Measurements from ENCODE around the gene AMIGO3.

Gene AMIGO3

GRCh38 chr3:49724586-49724985, 5.1 kb upstream of the AMIGO3 start:
- no peak for DNase-seq (ENCODE audit: low spot score)

GRCh38 chr3:49723628-49724551, 4.4 kb upstream of the AMIGO3 start, which contains the start of gene GMPPB:
TSS of gene GMPPB (minus strand) at chr3:49723951. CDS start at chr3:49723726, 225 bp downstream.
- peak; percentile 100 for DNase-seq (ENCODE audit: low spot score)

- peak; percentile 64 for DNase-seq (ENCODE audit: low spot score)
These were observed 3.8 kb upstream of the AMIGO3 start for GRCh38 chr3:49723296-49723627.

GRCh38 chr3:49722896-49723295, 3.4 kb upstream of the AMIGO3 start:
- DNase-seq (ENCODE audit: low spot score), result no peak

GRCh38 chr3:49721896-49722781, 2.7 kb upstream of the AMIGO3 start:
- DNase-seq (ENCODE audit: low spot score), result no peak

- DNase-seq (ENCODE audit: low spot score), result no peak
These were observed 2.1 kb upstream of the AMIGO3 start for GRCh38 chr3:49721596-49721895.

GRCh38 chr3:49720855-49721595, 1.5 kb upstream of the AMIGO3 start:
- DNase-seq (ENCODE audit: low spot score), result no peak

- no peak for DNase-seq (ENCODE audit: low spot score)
These were observed 648 bp downstream of the AMIGO3 start for GRCh38 chr3:49718858-49719213.

GRCh38 chr3:49717959-49718857, 1.3 kb downstream of the AMIGO3 start:
- DNase-seq (ENCODE audit: low spot score), result no peak

- DNase-seq (ENCODE audit: low spot score), result no peak
These were observed 2.1 kb downstream of the AMIGO3 start for GRCh38 chr3:49717211-49717958.

GRCh38 chr3:49716691-49717210, 2.7 kb downstream of the AMIGO3 start:
- DNase-seq (ENCODE audit: low spot score), result no peak

GRCh38 chr3:49716169-49716568, 3.3 kb downstream of the AMIGO3 start:
- DNase-seq (ENCODE audit: low spot score), result no peak

- DNase-seq (ENCODE audit: low spot score), result no peak
These were observed 3.8 kb downstream of the AMIGO3 start for GRCh38 chr3:49715611-49716121.

- DNase-seq (ENCODE audit: low spot score), result no peak
These were observed 4.5 kb downstream of the AMIGO3 start for GRCh38 chr3:49714728-49715550.

- DNase-seq (ENCODE audit: low spot score), result no peak
These were observed 6.0 kb downstream of the AMIGO3 start for GRCh38 chr3:49713336-49714105.

GRCh38 chr3:49712631-49713317, 6.7 kb downstream of the AMIGO3 start:
- no peak for DNase-seq (ENCODE audit: low spot score)

GRCh38 chr3:49712166-49712565, 7.3 kb downstream of the AMIGO3 start:
- no peak for DNase-seq (ENCODE audit: low spot score)

GRCh38 chr3:49711489-49711888, 8.0 kb downstream of the AMIGO3 start:
- no peak for DNase-seq (ENCODE audit: low spot score)

Data from hepatic stellate cell (primary cell).